Measurements from ENCODE around the gene SLC4A1AP.

- TF ChIP-seq, protein P1, sequence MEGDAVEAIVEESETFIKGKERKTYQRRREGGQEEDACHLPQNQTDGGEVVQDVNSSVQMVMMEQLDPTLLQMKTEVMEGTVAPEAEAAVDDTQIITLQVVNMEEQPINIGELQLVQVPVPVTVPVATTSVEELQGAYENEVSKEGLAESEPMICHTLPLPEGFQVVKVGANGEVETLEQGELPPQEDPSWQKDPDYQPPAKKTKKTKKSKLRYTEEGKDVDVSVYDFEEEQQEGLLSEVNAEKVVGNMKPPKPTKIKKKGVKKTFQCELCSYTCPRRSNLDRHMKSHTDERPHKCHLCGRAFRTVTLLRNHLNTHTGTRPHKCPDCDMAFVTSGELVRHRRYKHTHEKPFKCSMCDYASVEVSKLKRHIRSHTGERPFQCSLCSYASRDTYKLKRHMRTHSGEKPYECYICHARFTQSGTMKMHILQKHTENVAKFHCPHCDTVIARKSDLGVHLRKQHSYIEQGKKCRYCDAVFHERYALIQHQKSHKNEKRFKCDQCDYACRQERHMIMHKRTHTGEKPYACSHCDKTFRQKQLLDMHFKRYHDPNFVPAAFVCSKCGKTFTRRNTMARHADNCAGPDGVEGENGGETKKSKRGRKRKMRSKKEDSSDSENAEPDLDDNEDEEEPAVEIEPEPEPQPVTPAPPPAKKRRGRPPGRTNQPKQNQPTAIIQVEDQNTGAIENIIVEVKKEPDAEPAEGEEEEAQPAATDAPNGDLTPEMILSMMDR (conservative IDR thresholded peaks at IDR 0.05; ENCODE audit: low read depth in 2 of 2), result no peak
- TF ChIP-seq, protein P2, sequence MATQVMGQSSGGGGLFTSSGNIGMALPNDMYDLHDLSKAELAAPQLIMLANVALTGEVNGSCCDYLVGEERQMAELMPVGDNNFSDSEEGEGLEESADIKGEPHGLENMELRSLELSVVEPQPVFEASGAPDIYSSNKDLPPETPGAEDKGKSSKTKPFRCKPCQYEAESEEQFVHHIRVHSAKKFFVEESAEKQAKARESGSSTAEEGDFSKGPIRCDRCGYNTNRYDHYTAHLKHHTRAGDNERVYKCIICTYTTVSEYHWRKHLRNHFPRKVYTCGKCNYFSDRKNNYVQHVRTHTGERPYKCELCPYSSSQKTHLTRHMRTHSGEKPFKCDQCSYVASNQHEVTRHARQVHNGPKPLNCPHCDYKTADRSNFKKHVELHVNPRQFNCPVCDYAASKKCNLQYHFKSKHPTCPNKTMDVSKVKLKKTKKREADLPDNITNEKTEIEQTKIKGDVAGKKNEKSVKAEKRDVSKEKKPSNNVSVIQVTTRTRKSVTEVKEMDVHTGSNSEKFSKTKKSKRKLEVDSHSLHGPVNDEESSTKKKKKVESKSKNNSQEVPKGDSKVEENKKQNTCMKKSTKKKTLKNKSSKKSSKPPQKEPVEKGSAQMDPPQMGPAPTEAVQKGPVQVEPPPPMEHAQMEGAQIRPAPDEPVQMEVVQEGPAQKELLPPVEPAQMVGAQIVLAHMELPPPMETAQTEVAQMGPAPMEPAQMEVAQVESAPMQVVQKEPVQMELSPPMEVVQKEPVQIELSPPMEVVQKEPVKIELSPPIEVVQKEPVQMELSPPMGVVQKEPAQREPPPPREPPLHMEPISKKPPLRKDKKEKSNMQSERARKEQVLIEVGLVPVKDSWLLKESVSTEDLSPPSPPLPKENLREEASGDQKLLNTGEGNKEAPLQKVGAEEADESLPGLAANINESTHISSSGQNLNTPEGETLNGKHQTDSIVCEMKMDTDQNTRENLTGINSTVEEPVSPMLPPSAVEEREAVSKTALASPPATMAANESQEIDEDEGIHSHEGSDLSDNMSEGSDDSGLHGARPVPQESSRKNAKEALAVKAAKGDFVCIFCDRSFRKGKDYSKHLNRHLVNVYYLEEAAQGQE (IDR thresholded peaks at IDR 0.05; ENCODE audit: unreplicated experiment), result no peak
- TF ChIP-seq POLR2AphosphoS5 (IDR thresholded peaks at IDR 0.05; ENCODE audit: low read depth) (no peak), NANOG (IDR thresholded peaks at IDR 0.05; ENCODE audit: borderline replicate concordance) (no peak), EZH2phosphoT487 (IDR thresholded peaks at IDR 0.05; ENCODE audit: unreplicated experiment) (no peak), EZH2 (IDR thresholded peaks at IDR 0.05; ENCODE audit: low read depth, unreplicated experiment) (no peak), CREB1 (CRISPR knock-in tag; IDR thresholded peaks at IDR 0.05; ENCODE audit: low read depth) (no peak), STAT1 (IDR thresholded peaks at IDR 0.05; ENCODE audit: unreplicated experiment) (no peak), ETS1 (IDR thresholded peaks at IDR 0.05) (no peak), JUNB (IDR thresholded peaks at IDR 0.05; ENCODE audit: unreplicated experiment) (no peak), ZNF114 (CRISPR knock-in tag; IDR thresholded peaks at IDR 0.05) (no peak), ZNF331 (CRISPR knock-in tag; IDR thresholded peaks at IDR 0.05; ENCODE audit: low read depth) (no peak), ZNF462 (CRISPR knock-in tag; IDR thresholded peaks at IDR 0.05) (no peak)
Observed at GRCh38 chr2:27742571-27742970, 78.9 kb downstream of the SLC4A1AP start.

Measured in GM23338 (cell line).